Mucosa of rectum (tissue), 2 donors: ENCODE measurements around the gene EPHA2.

Experiments used
- H3K27ac ChIP-seq, 2 donors: one replicate each; pipeline ENCODE4 v1.7.0; 2013; ENCODE audit warnings: inconsistent platforms in 2 of 2, low read depth in 2 of 2, low read length in 2 of 2
- H3K27me3 ChIP-seq, 2 donors: one replicate each; pipeline ENCODE4 v1.7.0; 2013; ENCODE audit warnings: low read length in 2 of 2; ENCODE audit not compliant: control insufficient read depth in 2 of 2, insufficient read depth in 2 of 2
- H3K36me3 ChIP-seq, 2 donors: one replicate each; pipeline ENCODE4 v1.7.0; 2013; ENCODE audit warnings: low read length in 2 of 2; ENCODE audit not compliant: control insufficient read depth in 2 of 2, insufficient read depth in 2 of 2
- H3K4me1 ChIP-seq, 2 donors: one replicate each; pipeline ENCODE4 v1.7.0; 2013; ENCODE audit warnings: low read length in 2 of 2, mild to moderate bottlenecking in 1 of 2; ENCODE audit not compliant: control insufficient read depth in 2 of 2, insufficient read depth in 2 of 2
- H3K4me3 ChIP-seq, 2 donors: one replicate each; pipeline ENCODE4 v1.7.0; 2013; ENCODE audit warnings: low read length in 2 of 2
- H3K9ac ChIP-seq, 2 donors: one replicate each; pipeline ENCODE4 v1.7.0; 2013; ENCODE audit warnings: low read length in 2 of 2, low read depth in 1 of 2, mild to moderate bottlenecking in 1 of 2
- H3K9me3 ChIP-seq, 2 donors: one replicate each; pipeline ENCODE4 v1.7.0; 2013; ENCODE audit warnings: low read length in 2 of 2; ENCODE audit not compliant: control insufficient read depth in 2 of 2
- donor health status: healthy.
- donor health status: Normal muscosa, but diverticular disease.

The EPHA2 gene

GRCh38 chr1:16076865-16077238, 79.0 kb downstream of the EPHA2 start:
- Histone ChIP-seq H3K9me3 (no peaks in the 10 kb centered on the region), H3K36me3 (no peaks in the 10 kb centered on the region), H3K9ac (no peak overlapping the region), H3K27me3 (peaks cover 0 to 2% of the 10 kb centered on the region in 2 donors), H3K4me1 (peaks cover 8 to 12% of the 10 kb centered on the region in 2 donors), H3K4me3 (no peak overlapping the region), H3K27ac (no peak overlapping the region)

GRCh38 chr1:16076031-16076864, 79.6 kb downstream of the EPHA2 start:
- Histone ChIP-seq H3K9me3 (no peaks in the 10 kb centered on the region), H3K9ac (no peak overlapping the region), H3K4me3 (no peak overlapping the region), H3K27me3 (peaks cover 0 to 2% of the 10 kb centered on the region in 2 donors), H3K4me1 (peaks cover 8 to 12% of the 10 kb centered on the region in 2 donors), H3K27ac (no peak overlapping the region), H3K36me3 (no peaks in the 10 kb centered on the region)

GRCh38 chr1:16075337-16076030, 80.4 kb downstream of the EPHA2 start:
- Histone ChIP-seq H3K9ac (no peak overlapping the region), H3K27ac (no peak overlapping the region), H3K4me1 (peaks cover 8 to 12% of the 10 kb centered on the region in 2 donors), H3K4me3 (no peak overlapping the region), H3K36me3 (no peaks in the 10 kb centered on the region), H3K9me3 (no peaks in the 10 kb centered on the region), H3K27me3 (peaks cover 0 to 2% of the 10 kb centered on the region in 2 donors)
